Stimulated activated CD4-positive, alpha-beta T cell treated with anti-CD3 and anti-CD28 coated beads, TNF-alpha, amount 100 ng/mL, for 4 hours (primary cell): ENCODE results near the gene GFER.
A peak's percentile ranks its signal among the peaks of the same experiment; 100 is the strongest.

Experiments
- DNase-seq, 3 experiments: peaks; one replicate each; pipeline ENCODE4 v3.0.0-alpha.2; 2020; ENCODE audit warnings: low read depth in 3 of 3

GFER gene

GRCh38 chr16:1990351-1991134, 6.5 kb downstream of the GFER start:
- DNase-seq = no peak

GRCh38 chr16:1991135-1991551, 7.2 kb downstream of the GFER start:
- peak in 1 of 3 experiments; percentile 29 for DNase-seq

- no peak for DNase-seq
Observed at GRCh38 chr16:1991588-1991947, 7.6 kb downstream of the GFER start.

- DNase-seq = peak; percentile 98 to 99 (median 98)
Observed at GRCh38 chr16:1991948-1992703, 8.1 kb downstream of the GFER start.

- no peak for DNase-seq
Observed at GRCh38 chr16:1992704-1993317, 8.8 kb downstream of the GFER start.

- no peak for DNase-seq
Observed at GRCh38 chr16:1993731-1994131, 9.7 kb downstream of the GFER start.

GRCh38 chr16:1997494-1998359, 13.7 kb downstream of the GFER start:
- DNase-seq = no peak

GRCh38 chr16:1998360-1998835, 14.4 kb downstream of the GFER start:
- no peak for DNase-seq

GRCh38 chr16:1998852-1999801, 15.1 kb downstream of the GFER start:
- DNase-seq = no peak

- no peak for DNase-seq
Observed at GRCh38 chr16:1999866-2000514, 16.0 kb downstream of the GFER start.

GRCh38 chr16:2001035-2001434, 17.0 kb downstream of the GFER start:
- no peak for DNase-seq

GRCh38 chr16:2001456-2002355, 17.7 kb downstream of the GFER start:
- no peak for DNase-seq

GRCh38 chr16:2002406-2003230, 18.6 kb downstream of the GFER start:
- no peak for DNase-seq

GRCh38 chr16:2003231-2003826, 19.3 kb downstream of the GFER start:
- no peak for DNase-seq

GRCh38 chr16:2003827-2004641, 20.0 kb downstream of the GFER start:
- DNase-seq = peak; percentile 68 to 80 (median 76)

- DNase-seq = no peak
Observed at GRCh38 chr16:2004795-2005517, 21.0 kb downstream of the GFER start.
